Keratinocyte (primary cell): ENCODE data around the gene RASEF. TPM values are rescaled to one million over a fixed set of nuclear protein-coding genes. Genes with fewer than 3 reads are reported as not detected.

Source experiments
- DNase-seq: peaks from one replicate; pipeline ENCODE4 v3.0.0-alpha.2; 2011; ENCODE audit warnings: low read depth, missing footprints, low spot score
- FAIRE-seq: peaks from 2 replicates; lab custom pipeline; 2011; peaks lifted over from hg19 to GRCh38; lab: Jason Lieb, UNC
- H2AFZ ChIP-seq: 2 replicates; pipeline ENCODE4 v1.6.0; 2012; ENCODE audit warnings: low read length, control low read depth, inconsistent platforms; ENCODE audit not compliant: control insufficient read depth
- H3K27ac ChIP-seq: 2 replicates; pipeline ENCODE4 v1.5.1; 2011; ENCODE audit warnings: low read length; ENCODE audit not compliant: control insufficient read depth, insufficient read depth
- H3K27me3 ChIP-seq: 3 replicates; pipeline ENCODE4 v1.6.0; 2011; ENCODE audit warnings: low read length; ENCODE audit not compliant: control insufficient read depth, insufficient read depth; ENCODE audit errors: extremely low read depth
- H3K36me3 ChIP-seq, 2 experiments: 2 replicates in 1 of 2; 3 replicates in 1 of 2; pipeline ENCODE4 v1.5.1; 2011; ENCODE audit warnings: low read length in 2 of 2, mild to moderate bottlenecking in 1 of 2; ENCODE audit not compliant: control insufficient read depth in 2 of 2, insufficient read depth in 2 of 2; ENCODE audit errors: extremely low read depth in 1 of 2
- H3K4me1 ChIP-seq: 3 replicates; pipeline ENCODE4 v1.5.1; 2011; ENCODE audit warnings: low read length; ENCODE audit not compliant: control insufficient read depth, insufficient read depth; ENCODE audit errors: extremely low read depth
- H3K4me2 ChIP-seq: 3 replicates; pipeline ENCODE4 v1.6.0; 2011; ENCODE audit warnings: low read depth, low read length; ENCODE audit not compliant: control insufficient read depth, insufficient read depth; ENCODE audit errors: extremely low read depth
- H3K4me3 ChIP-seq, 3 experiments: fragments of 200-600 bp in 1 of 3; sonication (generic) in 1 of 3; 2 replicates in 2 of 3; 3 replicates in 1 of 3; pipeline ENCODE4 v1.5.1; 2011 to 2016; ENCODE audit warnings: low read length in 3 of 3, mild to moderate bottlenecking in 3 of 3, control low read depth in 2 of 3, inconsistent platforms in 1 of 3, low read depth in 1 of 3, mixed read lengths in 1 of 3, mixed run types in 1 of 3, moderate library complexity in 1 of 3; ENCODE audit not compliant: control insufficient read depth in 2 of 3, insufficient read depth in 2 of 3; ENCODE audit errors: extremely low read depth in 1 of 3
- H3K79me2 ChIP-seq: 2 replicates; pipeline ENCODE4 v1.6.0; 2012; ENCODE audit warnings: low read length; ENCODE audit not compliant: control insufficient read depth, insufficient read depth
- H3K9ac ChIP-seq: 3 replicates; pipeline ENCODE4 v1.6.0; 2011; ENCODE audit warnings: low read length; ENCODE audit not compliant: control insufficient read depth, insufficient read depth; ENCODE audit errors: extremely low read depth
- H3K9me1 ChIP-seq: 3 replicates; pipeline ENCODE4 v1.6.0; 2011; ENCODE audit warnings: low read length; ENCODE audit not compliant: control insufficient read depth, insufficient read depth; ENCODE audit errors: extremely low read depth
- H3K9me3 ChIP-seq: 2 replicates; pipeline ENCODE4 v1.5.1; 2012; ENCODE audit warnings: low read depth, low read length; ENCODE audit not compliant: control insufficient read depth
- H4K20me1 ChIP-seq: 3 replicates; pipeline ENCODE4 v1.6.0; 2011; ENCODE audit warnings: low read length; ENCODE audit not compliant: control insufficient read depth, insufficient read depth; ENCODE audit errors: extremely low read depth
- CTCF ChIP-seq, 3 experiments: IDR thresholded peaks in 1 of 3; conservative IDR thresholded peaks in 1 of 3; optimal IDR thresholded peaks in 1 of 3; 2 replicates in 2 of 3; 3 replicates in 1 of 3; pipeline versions ENCODE3 to v1.5.1; 2011; ENCODE audit warnings: low read length in 3 of 3, mild to moderate bottlenecking in 3 of 3, moderate library complexity in 2 of 3, control low read depth in 1 of 3, inconsistent platforms in 1 of 3; ENCODE audit not compliant: insufficient read depth in 2 of 3; ENCODE audit errors: extremely low read depth in 1 of 3
- EZH2 ChIP-seq: IDR thresholded peaks from one replicate; pipeline ENCODE4 v1.6.1; 2012; ENCODE audit warnings: inconsistent platforms, mild to moderate bottlenecking, low read length, moderate library complexity
- dilution Hi-C: fragments of 300-500 bp; cut with MboI; formaldehyde crosslinking; loops from one replicate; pipeline ENCODE4 v1.7.0; 2020; ENCODE audit warnings: low sequenced_read_pairs; ENCODE audit not compliant: extremely low pct_ligation_motif_present
- polyA plus RNA-seq, 5 experiments: library from polyadenylated mRNA; depleted of rRNA in 3 of 5; stranded (reverse) in 3 of 5; stranded (forward) in 1 of 5; unstranded in 1 of 5; fragments of >200 nt; gene quantifications; 1 replicate in 1 of 5; 2 replicates in 3 of 5; 3 replicates in 1 of 5; pipeline versions ENCODE4 v1.2.1 to v1.2.3, GENCODE V29; 2011 to 2012; ENCODE audit warnings: missing spikeins in 2 of 5, low read depth in 1 of 5, low replicate concordance in 1 of 5

The RASEF gene
- polyA plus RNA-seq, 1 donor (not counting 4 experiments of a cell fraction or from before 2014, with no cell fraction given) = 0.28 TPM

- Histone ChIP-seq H2AFZ (no peak overlapping the region), H4K20me1 (no peaks in the 10 kb centered on the region), H3K4me1 (peaks cover 8% of the 10 kb centered on the region), H3K36me3 (no peaks in the 10 kb centered on the region), H3K27me3 (no peaks in the 10 kb centered on the region), H3K4me2 (no peak overlapping the region), H3K4me3 (no peak overlapping the region), H3K27ac (no peak overlapping the region), H3K9me1 (no peaks in the 10 kb centered on the region), H3K9me3 (no peaks in the 10 kb centered on the region), H3K79me2 (no peaks in the 10 kb centered on the region), H3K9ac (no peak overlapping the region)
- dilution Hi-C loops = no loop called here
- DNase-seq (no peak), FAIRE-seq (no peak)
- TF ChIP-seq CTCF (optimal IDR thresholded peaks at IDR 0.05 in 1 of 3, IDR thresholded peaks at IDR 0.05 in 1 of 3, conservative IDR thresholded peaks at IDR 0.05 in 1 of 3; ENCODE audit: extremely low read depth in 1 of 3, insufficient read depth in 2 of 3, low read length in 3 of 3) = no peak
- TF ChIP-seq EZH2 = no peak
Observed at GRCh38 chr9:83000765-83001164, 62.2 kb downstream of the RASEF start.

DNA sequence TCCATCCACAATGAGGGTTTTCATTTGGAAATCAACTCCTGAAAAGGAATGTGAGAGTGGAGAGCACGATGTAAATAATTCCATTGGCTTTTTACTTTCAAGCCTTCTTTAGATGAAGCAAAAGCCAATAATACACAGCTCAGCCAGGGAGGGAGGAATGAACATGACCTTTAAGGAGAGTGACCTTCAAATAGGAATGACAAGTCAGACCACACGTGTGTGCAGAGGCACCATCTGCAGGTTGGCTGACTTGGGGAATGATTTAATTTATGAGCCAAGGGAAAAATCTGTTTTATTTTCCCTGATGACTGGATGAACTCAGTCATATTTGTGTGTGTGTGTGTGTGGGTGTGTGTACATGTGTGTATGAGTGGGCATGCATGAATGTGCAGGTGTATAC, 64.5 kb downstream of the RASEF start:
- Histone ChIP-seq H3K4me2 (no peak overlapping the region), H3K9me1 (no peaks in the 10 kb centered on the region), H3K79me2 (no peaks in the 10 kb centered on the region), H3K27me3 (no peaks in the 10 kb centered on the region), H2AFZ (no peak overlapping the region), H3K4me1 (peaks cover 17% of the 10 kb centered on the region), H3K9me3 (no peaks in the 10 kb centered on the region), H3K4me3 (no peak overlapping the region), H3K36me3 (no peaks in the 10 kb centered on the region), H4K20me1 (no peaks in the 10 kb centered on the region), H3K9ac (no peak overlapping the region), H3K27ac (no peak overlapping the region)
- DNase-seq (no peak), FAIRE-seq (no peak)
- TF ChIP-seq CTCF (optimal IDR thresholded peaks at IDR 0.05 in 1 of 3, IDR thresholded peaks at IDR 0.05 in 1 of 3, conservative IDR thresholded peaks at IDR 0.05 in 1 of 3; ENCODE audit: extremely low read depth in 1 of 3, insufficient read depth in 2 of 3, low read length in 3 of 3) = no peak
- dilution Hi-C loops = no loop called here
